MM.1S (cell line): ENCODE results near the gene MUC4.

Experiments used
- CTCF ChIP-seq: fragments of 300-600 bp; sonication (generic); IDR thresholded peaks from 2 replicates; pipeline ENCODE4 v1.5.1; 2016; ENCODE audit warnings: antibody characterized with exemption, low read length, mixed read lengths
- EZH2 ChIP-seq: fragments of 300-600 bp; sonication (generic); optimal IDR thresholded peaks from 2 replicates; pipeline ENCODE3; 2017; ENCODE audit warnings: low read depth, mild to moderate bottlenecking, antibody characterized with exemption, low read length, mixed read lengths
- EZH2phosphoT487 ChIP-seq: fragments of 300-600 bp; sonication (generic); IDR thresholded peaks from 2 replicates; pipeline ENCODE4 v1.6.1; 2018; ENCODE audit warnings: antibody characterized with exemption, low read length

GRCh38 chr3:195853996-195854395 lies 42.3 kb upstream of the MUC4 start:
- TF ChIP-seq EZH2 (no peak), CTCF (no peak), EZH2phosphoT487 (no peak)
